Thymus (tissue), 11 donors: ENCODE data around the gene CRYZL1. TPM values are rescaled to one million over a fixed set of nuclear protein-coding genes. Genes with fewer than 3 reads are reported as not detected.

Source experiments
- DNase-seq, 9 donors: peaks; one replicate each; pipeline ENCODE4 v3.0.0-alpha.2; 2013; ENCODE audit warnings: low spot score in 9 of 9, low read depth in 6 of 9, missing footprints in 1 of 9
- H3K27ac ChIP-seq, 2 donors: one replicate each; pipeline ENCODE4 v1.5.1; 2013; ENCODE audit warnings: control low read depth in 1 of 2, low read depth in 1 of 2, low read length in 1 of 2, mild to moderate bottlenecking in 1 of 2, moderate library complexity in 1 of 2
- H3K27me3 ChIP-seq, 2 donors: one replicate each; pipeline ENCODE4 v1.5.1; 2013; ENCODE audit warnings: low read length in 1 of 2; ENCODE audit not compliant: control insufficient read depth in 2 of 2, insufficient read depth in 1 of 2
- H3K36me3 ChIP-seq, 2 donors: one replicate each; pipeline ENCODE4 v1.5.1; 2013; ENCODE audit warnings: low read length in 1 of 2, mild to moderate bottlenecking in 1 of 2, moderate library complexity in 1 of 2; ENCODE audit not compliant: control insufficient read depth in 2 of 2, insufficient read depth in 2 of 2
- H3K4me1 ChIP-seq, 2 donors: one replicate each; pipeline ENCODE4 v1.5.1; 2013; ENCODE audit warnings: low read length in 2 of 2; ENCODE audit not compliant: control insufficient read depth in 2 of 2, insufficient read depth in 2 of 2
- H3K4me3 ChIP-seq, 2 donors: one replicate each; pipeline ENCODE4 v1.5.1; 2013; ENCODE audit warnings: low read length in 2 of 2, control low read depth in 1 of 2, mild to moderate bottlenecking in 1 of 2
- H3K9me3 ChIP-seq, 2 donors: one replicate each; pipeline ENCODE4 v1.5.1; 2013; ENCODE audit warnings: low read length in 1 of 2, mild to moderate bottlenecking in 1 of 2; ENCODE audit not compliant: control insufficient read depth in 2 of 2, insufficient read depth in 1 of 2
- WGBS: extraction: QIAGEN DNeasy Blood & Tissue Kit; methylation state at CpG from one replicate; pipeline ENCODE4 v1.1.7; 2013; 5-methylcytosine and 5-hydroxymethylcytosine counted together
- polyA plus RNA-seq: library from polyadenylated mRNA; stranded (reverse); fragments of 200-250 nt; gene quantifications from one replicate; pipeline ENCODE4 v1.2.3, GENCODE V29; 2013
- total RNA-seq: library from RNA; stranded (reverse); fragments of 120-200 nt; gene quantifications from one replicate; pipeline ENCODE4 v1.2.4, GENCODE V29; 2013
- donor health status: healthy.

CRYZL1 gene
- total and polyA plus RNA-seq, 2 donors: 18.4 to 42.4 TPM

DNA sequence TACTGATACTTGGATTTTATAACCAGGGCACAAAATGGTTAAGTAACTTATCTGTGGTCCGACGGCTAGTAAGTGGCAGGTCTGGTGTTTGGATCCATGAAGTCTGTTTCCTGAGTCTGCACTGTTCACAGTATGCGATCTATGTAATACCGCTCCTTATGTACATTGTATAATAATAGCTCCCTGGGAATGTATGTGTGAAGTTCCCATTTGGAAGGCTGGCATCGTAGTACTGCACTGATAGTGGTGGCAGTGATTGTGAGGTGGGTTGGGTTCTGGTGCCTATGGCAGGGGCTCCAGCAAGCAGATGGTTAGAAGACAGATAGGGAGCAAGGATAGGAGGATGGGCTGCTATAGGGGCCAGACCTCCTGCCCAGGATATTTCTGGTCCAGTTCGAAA lies 26.1 kb upstream of the CRYZL1 start:
- no peak for DNase-seq
- Histone ChIP-seq H3K27ac (no peak overlapping the region), H3K4me1 (peaks cover 0 to 3% of the 10 kb centered on the region in 2 donors), H3K9me3 (no peaks in the 10 kb centered on the region), H3K27me3 (no peaks in the 10 kb centered on the region), H3K36me3 (no peaks in the 10 kb centered on the region), H3K4me3 (no peak overlapping the region)
- WGBS: 96% methylated on average over 6 of the region's 6 CpGs

GRCh38 chr21:33666153-33666552 lies 24.6 kb upstream of the CRYZL1 start:
- Histone ChIP-seq H3K4me1 (peaks cover 0 to 3% of the 10 kb centered on the region in 2 donors), H3K27ac (no peak overlapping the region), H3K9me3 (no peaks in the 10 kb centered on the region), H3K27me3 (no peaks in the 10 kb centered on the region), H3K36me3 (no peaks in the 10 kb centered on the region), H3K4me3 (no peak overlapping the region)
- no peak for DNase-seq
- WGBS: 95% methylated on average over 2 of the region's 2 CpGs

DNA sequence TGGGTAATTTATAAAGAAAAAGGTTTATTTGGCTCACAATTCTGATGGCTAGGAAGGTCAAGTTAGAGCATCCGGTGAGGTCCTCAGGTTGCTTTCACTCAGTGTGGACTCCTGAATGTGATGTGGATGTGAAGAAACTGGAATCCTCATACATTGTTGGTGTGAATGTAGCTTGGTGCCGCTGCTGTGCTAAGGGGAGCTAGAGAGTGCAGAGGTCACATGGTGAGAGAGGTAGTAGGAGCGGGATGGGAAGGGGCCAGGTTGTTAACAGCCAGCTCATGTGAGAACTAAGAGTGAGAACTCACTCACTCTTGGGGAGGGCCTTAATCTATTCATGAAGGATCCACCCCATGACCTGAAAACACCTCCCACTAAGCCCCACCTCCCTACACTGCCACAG lies 22.6 kb upstream of the CRYZL1 start:
- DNase-seq: no peak
- Histone ChIP-seq H3K4me3 (no peak overlapping the region), H3K4me1 (peaks cover 0 to 3% of the 10 kb centered on the region in 2 donors), H3K36me3 (no peaks in the 10 kb centered on the region), H3K9me3 (no peaks in the 10 kb centered on the region), H3K27me3 (no peaks in the 10 kb centered on the region), H3K27ac (no peak overlapping the region)
- 98% methylated on average over 3 of the region's 3 CpGs for WGBS

DNA sequence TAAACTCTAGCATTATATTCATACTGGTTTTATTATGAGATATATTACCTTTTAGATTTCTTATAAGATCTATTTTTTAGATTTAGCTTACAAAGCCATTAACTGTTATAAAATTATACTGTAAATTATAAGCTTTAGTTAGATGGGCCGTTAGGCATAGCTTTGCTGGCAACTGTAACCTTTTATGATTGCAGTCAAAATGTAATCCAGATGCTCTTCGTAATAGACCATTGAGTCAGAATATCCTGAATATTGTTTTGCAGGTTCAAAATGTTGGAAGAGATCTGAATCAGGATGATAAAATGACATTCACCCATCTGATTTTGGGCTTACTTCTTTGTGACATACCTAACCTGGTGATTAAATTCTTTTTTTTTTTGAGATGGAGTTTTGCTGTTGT lies 21.7 kb upstream of the CRYZL1 start:
- no peak overlapping the region for H3K27ac ChIP-seq
- no peaks in the 10 kb centered on the region for H3K9me3 ChIP-seq
- H3K4me3 ChIP-seq: no peak overlapping the region
- DNase-seq: no peak
- 98% methylated on average over 2 of the region's 2 CpGs for WGBS
- no peaks in the 10 kb centered on the region for H3K36me3 ChIP-seq
- H3K27me3 ChIP-seq: no peaks in the 10 kb centered on the region
- peaks cover 0 to 3% of the 10 kb centered on the region in 2 donors for H3K4me1 ChIP-seq

DNA sequence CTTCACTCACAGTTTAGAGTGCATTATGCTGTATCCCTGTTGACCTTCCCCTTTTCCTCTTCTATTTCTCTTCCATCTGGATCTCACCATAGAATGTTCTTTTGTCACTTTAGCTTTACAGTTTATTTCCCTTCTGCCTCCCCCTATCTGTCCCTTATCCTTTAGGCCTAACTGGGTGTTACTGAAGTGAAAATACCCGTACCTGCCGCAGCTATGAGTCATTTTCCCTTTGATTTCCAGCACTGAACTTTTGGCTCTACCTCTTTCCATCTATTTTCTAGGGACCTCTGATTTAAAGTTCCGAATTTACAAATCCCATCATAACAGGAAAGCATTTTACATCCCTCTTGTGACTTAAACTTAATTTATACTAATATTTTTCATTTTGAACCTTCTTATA lies 20.5 kb upstream of the CRYZL1 start:
- Histone ChIP-seq H3K27me3 (no peaks in the 10 kb centered on the region), H3K9me3 (no peaks in the 10 kb centered on the region), H3K36me3 (no peaks in the 10 kb centered on the region), H3K4me1 (no peaks in the 10 kb centered on the region), H3K27ac (no peak overlapping the region), H3K4me3 (no peak overlapping the region)
- DNase-seq: no peak
- 95% methylated on average over 3 of the region's 3 CpGs for WGBS

GRCh38 chr21:33661146-33661545 lies 19.6 kb upstream of the CRYZL1 start:
- Histone ChIP-seq H3K9me3 (no peaks in the 10 kb centered on the region), H3K27me3 (no peaks in the 10 kb centered on the region), H3K4me1 (no peaks in the 10 kb centered on the region), H3K27ac (no peak overlapping the region), H3K36me3 (no peaks in the 10 kb centered on the region), H3K4me3 (no peak overlapping the region)
- DNase-seq: no peak
- 96% methylated on average over 1 of the region's 1 CpG for WGBS

- Histone ChIP-seq H3K36me3 (no peaks in the 10 kb centered on the region), H3K27ac (no peak overlapping the region), H3K9me3 (no peaks in the 10 kb centered on the region), H3K4me1 (no peaks in the 10 kb centered on the region), H3K4me3 (no peak overlapping the region), H3K27me3 (no peaks in the 10 kb centered on the region)
- DNase-seq: no peak
- WGBS: 95% methylated on average over 1 of the region's 1 CpG
These were observed 18.9 kb upstream of the CRYZL1 start for GRCh38 chr21:33660406-33660805.

- 95% methylated on average over 1 of the region's 1 CpG for WGBS
- peaks cover 0 to 2% of the 10 kb centered on the region in 2 donors for H3K4me1 ChIP-seq
- no peaks in the 10 kb centered on the region for H3K27me3 ChIP-seq
- DNase-seq: no peak
- H3K27ac ChIP-seq: no peak overlapping the region
- no peak overlapping the region for H3K4me3 ChIP-seq
- H3K9me3 ChIP-seq: no peaks in the 10 kb centered on the region
- no peaks in the 10 kb centered on the region for H3K36me3 ChIP-seq
These were observed 18.0 kb upstream of the CRYZL1 start for GRCh38 chr21:33659568-33659949.

DNA sequence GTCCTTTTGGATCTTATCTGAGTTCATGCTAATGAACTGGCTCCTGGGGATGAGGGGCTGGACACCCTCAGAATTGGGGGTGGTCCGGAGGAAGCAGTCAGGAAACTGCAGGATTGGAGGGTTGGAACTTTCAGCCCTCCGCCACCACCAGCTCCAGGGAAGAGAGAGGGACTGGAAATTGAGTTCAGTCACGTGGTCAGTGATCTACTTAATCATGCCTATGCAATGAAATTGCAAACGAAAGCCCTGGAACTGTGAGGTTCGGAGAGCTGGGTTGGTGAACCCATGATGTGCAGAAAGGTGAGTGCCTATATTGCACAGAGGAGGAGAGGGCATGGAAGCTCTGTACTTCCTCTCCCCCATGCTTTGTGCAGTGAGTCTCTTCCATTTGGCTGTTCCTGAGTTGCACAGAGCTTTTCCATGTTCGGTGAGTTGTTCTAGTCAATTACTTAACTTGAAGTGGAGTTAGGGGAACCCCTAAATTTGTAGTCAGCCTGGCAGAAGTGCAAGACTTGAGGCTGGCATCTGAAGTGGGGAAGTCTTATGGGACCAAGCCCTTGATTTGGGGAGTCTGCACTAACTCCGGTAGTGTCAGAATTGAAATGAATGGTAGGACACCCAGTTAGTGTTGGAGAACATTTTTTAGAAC lies 17.5 kb upstream of the CRYZL1 start:
- H3K27ac ChIP-seq: no peak overlapping the region

More for the DNA sequence above, 17.5 kb upstream of the CRYZL1 start:
- H3K9me3 ChIP-seq: no peaks in the 10 kb centered on the region
- 97% methylated on average over 7 of the region's 7 CpGs for WGBS
- no peaks in the 10 kb centered on the region for H3K36me3 ChIP-seq
- no peak for DNase-seq
- no peak overlapping the region for H3K4me3 ChIP-seq
- H3K27me3 ChIP-seq: no peaks in the 10 kb centered on the region
- H3K4me1 ChIP-seq: peaks cover 0 to 2% of the 10 kb centered on the region in 2 donors
